A673 (cell line): ENCODE measurements around the gene ACBD3. TPM values are rescaled to one million over a fixed set of nuclear protein-coding genes. Genes with fewer than 3 reads are reported as not detected.

Experiments used
- BruUV-seq: library from RNA; stranded (reverse); fragments of 400-500 nt; replicated peaks from 2 replicates; lab custom pipeline; 2021; lab: Mats Ljungman, UMichigan
- CTCF ChIA-PET: fragments of 300-600 bp; sonication (Branson Sonifier 250); formaldehyde crosslinking; loops from one replicate; lab custom pipeline; 2022; ENCODE audit warnings: antibody characterized with exemption; lab: Charles Lee
- POLR2A ChIA-PET: fragments of 300-600 bp; sonication (Branson Sonifier 250); formaldehyde crosslinking; loops from one replicate; lab custom pipeline; 2022; ENCODE audit warnings: antibody characterized with exemption; ENCODE audit not compliant: low non-redundant PET; lab: Charles Lee
- DNase-seq: peaks from one replicate; pipeline ENCODE4 v3.0.0-alpha.2; 2015; ENCODE audit warnings: low spot score
- H3K27ac ChIP-seq: fragments of 200-600 bp; sonication (generic); 2 replicates; pipeline ENCODE4 v1.5.1; 2016; ENCODE audit warnings: mixed run types, low read depth, mild to moderate bottlenecking, mixed read lengths, antibody characterized with exemption, low read length; ENCODE audit not compliant: poor library complexity, severe bottlenecking
- H3K27me3 ChIP-seq: fragments of 200-600 bp; sonication (generic); replicated peaks from 2 replicates; pipeline ENCODE4 v1.6.1; 2017; ENCODE audit warnings: mixed run types, low read depth, mild to moderate bottlenecking, mixed read lengths, antibody characterized with exemption, low read length; ENCODE audit not compliant: insufficient read depth, poor library complexity
- H3K36me3 ChIP-seq: fragments of 200-600 bp; sonication (generic); 2 replicates; pipeline ENCODE4 v1.6.1; 2016; ENCODE audit warnings: mixed run types, mild to moderate bottlenecking, mixed read lengths, antibody characterized with exemption, low read length; ENCODE audit not compliant: insufficient read depth, poor library complexity, severe bottlenecking
- H3K4me1 ChIP-seq: fragments of 200-600 bp; sonication (generic); 2 replicates; pipeline ENCODE4 v1.6.1; 2017; ENCODE audit warnings: mixed run types, mild to moderate bottlenecking, mixed read lengths, antibody characterized with exemption, low read length; ENCODE audit not compliant: insufficient read depth, poor library complexity, severe bottlenecking
- H3K4me3 ChIP-seq: fragments of 200-600 bp; sonication (generic); 2 replicates; pipeline ENCODE4 v1.5.1; 2016; ENCODE audit warnings: low read depth, mixed run types, mild to moderate bottlenecking, mixed read lengths, low read length; ENCODE audit not compliant: poor library complexity, severe bottlenecking
- H3K9me3 ChIP-seq: fragments of 200-600 bp; sonication (generic); 2 replicates; pipeline ENCODE4 v1.6.1; 2016; ENCODE audit warnings: mixed run types, low read depth, mild to moderate bottlenecking, mixed read lengths, antibody characterized with exemption, low read length; ENCODE audit not compliant: poor library complexity, severe bottlenecking
- EZH2 ChIP-seq: fragments of 200-600 bp; sonication (generic); IDR thresholded peaks from 2 replicates; pipeline ENCODE4 v1.6.1; 2017; ENCODE audit warnings: borderline replicate concordance, low read depth, mild to moderate bottlenecking, mixed read lengths, antibody characterized with exemption, low read length; ENCODE audit not compliant: poor library complexity, severe bottlenecking
- intact Hi-C: fragments of 100-400 bp; cut with micrococcal nuclease; formaldehyde crosslinking; loops from one replicate; pipeline ENCODE4 v1.10.0; 2022; ENCODE audit not compliant: unreplicated experiment
- total RNA-seq: library from RNA; stranded (reverse); gene quantifications from 2 replicates; pipeline ENCODE4 v1.2.3, GENCODE V29; 2021
- TF ChIP-seq, protein P1 (sequence below): fragments of 300-800, 200-600 bp; sonication (generic); conservative IDR thresholded peaks from 2 replicates; pipeline ENCODE4 v1.5.1; 2017; ENCODE audit warnings: low read depth, mild to moderate bottlenecking, antibody characterized with exemption, low read length, moderate library complexity, mixed read lengths

Gene ACBD3
- total RNA-seq, 1 experiment from 2014 or later = 33.4 TPM

GRCh38 chr1:226133504-226134123 lies 52.9 kb downstream of the ACBD3 start:
- BruUV-seq = no TSS peak
- no peaks in the 10 kb centered on the region for H3K27me3 ChIP-seq
- no peaks in the 10 kb centered on the region for H3K36me3 ChIP-seq
- ChIA-PET POLR2A (no interaction called here), CTCF (interaction anchor here (0.5 to 1.1 kb wide), 2 partner anchors 8 to 11 kb away, joined by 3 to 4 read pairs; no protein-coding TSS in a partner anchor)
- no peak overlapping the region for H3K27ac ChIP-seq
- DNase-seq = no peak
- no peak for TF ChIP-seq EZH2
- TF ChIP-seq, protein P1, sequence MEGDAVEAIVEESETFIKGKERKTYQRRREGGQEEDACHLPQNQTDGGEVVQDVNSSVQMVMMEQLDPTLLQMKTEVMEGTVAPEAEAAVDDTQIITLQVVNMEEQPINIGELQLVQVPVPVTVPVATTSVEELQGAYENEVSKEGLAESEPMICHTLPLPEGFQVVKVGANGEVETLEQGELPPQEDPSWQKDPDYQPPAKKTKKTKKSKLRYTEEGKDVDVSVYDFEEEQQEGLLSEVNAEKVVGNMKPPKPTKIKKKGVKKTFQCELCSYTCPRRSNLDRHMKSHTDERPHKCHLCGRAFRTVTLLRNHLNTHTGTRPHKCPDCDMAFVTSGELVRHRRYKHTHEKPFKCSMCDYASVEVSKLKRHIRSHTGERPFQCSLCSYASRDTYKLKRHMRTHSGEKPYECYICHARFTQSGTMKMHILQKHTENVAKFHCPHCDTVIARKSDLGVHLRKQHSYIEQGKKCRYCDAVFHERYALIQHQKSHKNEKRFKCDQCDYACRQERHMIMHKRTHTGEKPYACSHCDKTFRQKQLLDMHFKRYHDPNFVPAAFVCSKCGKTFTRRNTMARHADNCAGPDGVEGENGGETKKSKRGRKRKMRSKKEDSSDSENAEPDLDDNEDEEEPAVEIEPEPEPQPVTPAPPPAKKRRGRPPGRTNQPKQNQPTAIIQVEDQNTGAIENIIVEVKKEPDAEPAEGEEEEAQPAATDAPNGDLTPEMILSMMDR = no peak
- H3K4me1 ChIP-seq = no peaks in the 10 kb centered on the region
- intact Hi-C loops = no loop called here
- no peaks in the 10 kb centered on the region for H3K9me3 ChIP-seq
- H3K4me3 ChIP-seq = no peak overlapping the region

DNA sequence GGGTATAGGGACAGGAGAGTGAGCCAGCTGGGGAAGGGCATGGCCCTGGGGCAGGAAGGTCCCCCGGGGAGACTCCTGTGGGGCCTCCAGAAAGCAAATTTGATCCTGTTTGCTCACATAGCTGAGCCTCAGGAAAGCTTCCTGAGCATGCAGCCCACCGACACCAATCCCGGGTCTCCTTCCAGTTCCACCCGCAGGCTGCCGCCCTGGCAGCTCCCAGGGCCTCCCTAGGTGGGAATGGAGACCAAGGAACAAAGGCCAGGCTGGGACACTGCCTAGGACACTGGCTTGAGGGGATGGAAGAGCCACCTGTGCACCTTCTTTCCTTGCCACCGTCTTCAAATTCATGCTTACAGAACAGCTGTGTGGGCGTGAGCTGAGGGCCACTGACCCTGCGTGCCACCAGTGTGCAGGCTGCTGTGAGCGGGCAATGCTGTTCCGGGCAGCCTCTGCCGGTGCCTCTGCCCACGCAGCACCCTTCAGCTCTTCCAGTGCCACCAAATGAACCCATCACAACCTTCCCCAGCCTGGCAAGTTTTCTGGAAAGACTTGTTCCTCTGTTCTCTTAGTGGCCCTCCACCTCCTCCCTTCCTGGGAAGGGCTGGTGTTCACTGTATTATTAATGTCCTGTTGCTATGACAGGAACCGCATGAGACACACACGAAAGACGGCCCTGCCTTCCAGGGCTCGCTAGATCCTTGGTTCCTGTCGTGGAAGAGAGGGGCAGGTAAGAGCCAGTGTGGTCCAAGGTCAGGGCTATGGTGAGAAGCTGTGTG lies 53.6 kb downstream of the ACBD3 start:
- BruUV-seq = no TSS peak
- H3K27ac ChIP-seq = peak overlapping the region; percentile 7

DNA sequence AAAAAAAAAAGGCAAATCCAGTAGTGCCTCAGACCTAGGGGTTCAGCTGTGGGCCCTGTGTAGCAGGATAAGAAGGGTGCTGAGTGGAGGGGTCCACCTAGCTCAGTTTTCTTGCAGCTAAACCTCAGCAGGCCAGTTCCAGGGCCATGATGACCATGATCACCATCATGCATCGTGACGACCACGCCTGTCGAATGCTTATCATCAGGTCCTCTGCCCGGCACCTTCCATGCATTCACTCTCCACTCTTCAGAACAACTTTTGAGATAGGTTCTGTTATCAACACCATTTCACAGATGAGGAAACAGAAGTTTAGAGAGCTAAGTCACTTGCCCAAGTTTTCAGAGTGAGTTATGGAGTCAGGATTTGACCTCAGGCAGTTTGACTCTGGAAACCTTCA lies 54.9 kb downstream of the ACBD3 start:
- H3K9me3 ChIP-seq = no peaks in the 10 kb centered on the region
- no peaks in the 10 kb centered on the region for H3K36me3 ChIP-seq
- no peak overlapping the region for H3K4me3 ChIP-seq
- no TSS peak for BruUV-seq
- intact Hi-C loops = no loop called here
- H3K27ac ChIP-seq = no peak overlapping the region
- CTCF ChIA-PET = no interaction called here
- H3K4me1 ChIP-seq = peaks cover 5% of the 10 kb centered on the region
- POLR2A ChIA-PET = interaction anchor here (0.7 kb wide), 1 partner anchor 160 kb away, joined by 4 read pairs; no protein-coding TSS in a partner anchor
- H3K27me3 ChIP-seq = no peaks in the 10 kb centered on the region
- DNase-seq = no peak
- TF ChIP-seq, protein P1 = no peak
- TF ChIP-seq EZH2 = no peak

More for the DNA sequence above, 53.6 kb downstream of the ACBD3 start:
- ChIA-PET POLR2A (no interaction called here), CTCF (interaction anchor here (1.1 kb wide), 1 partner anchor 8 kb away, joined by 4 read pairs; no protein-coding TSS in a partner anchor)
- intact Hi-C loops = no loop called here
- no peak for TF ChIP-seq EZH2
- Histone ChIP-seq H3K4me1 (peaks cover 2% of the 10 kb centered on the region), H3K27me3 (no peaks in the 10 kb centered on the region), H3K9me3 (no peaks in the 10 kb centered on the region), H3K36me3 (no peaks in the 10 kb centered on the region), H3K4me3 (no peak overlapping the region)
- peak; percentile 45 for DNase-seq
